HG03060 (cell line): ENCODE measurements around the gene NCOA5.
"Not testable (repeated sequence)": the region's sequence is repeated elsewhere in the genome, so short reads cannot be mapped to it uniquely, and the experiment has no call there.

Source experiments
- ATAC-seq: cut with Tn5 transposase; IDR thresholded peaks from one replicate; pipeline ENCODE4 v1.9.1; 2021; ENCODE audit warnings: low read depth, moderate number of reproducible peaks; ENCODE audit not compliant: unreplicated experiment

Gene NCOA5

GRCh38 chr20:46121184-46121930, 31.6 kb upstream of the NCOA5 start:
- no peak for ATAC-seq

- no peak for ATAC-seq
Measured at GRCh38 chr20:46120136-46120535, 30.4 kb upstream of the NCOA5 start.

- ATAC-seq, result no peak
Measured at GRCh38 chr20:46119547-46119946, 29.8 kb upstream of the NCOA5 start.

- ATAC-seq, result no peak
Measured at GRCh38 chr20:46119028-46119546, 29.3 kb upstream of the NCOA5 start.

GRCh38 chr20:46118481-46119020, 28.8 kb upstream of the NCOA5 start:
- no peak for ATAC-seq

GRCh38 chr20:46117704-46118467, 28.1 kb upstream of the NCOA5 start, which contains the start of gene CD40:
Gene CD40, plus strand, starts transcription at chr20:46118314. Its CDS starts 30 bp downstream, at chr20:46118344.
- no peak for ATAC-seq

- ATAC-seq, result no peak
Measured at GRCh38 chr20:46114449-46114848, 24.7 kb upstream of the NCOA5 start.

GRCh38 chr20:46113113-46113470, 23.3 kb upstream of the NCOA5 start:
- ATAC-seq, result no peak

- no peak for ATAC-seq
Measured at GRCh38 chr20:46112430-46113112, 22.8 kb upstream of the NCOA5 start.

- ATAC-seq, result no peak
Measured at GRCh38 chr20:46111836-46112212, 22.1 kb upstream of the NCOA5 start.

GRCh38 chr20:46111028-46111835, 21.5 kb upstream of the NCOA5 start:
- ATAC-seq, result no peak

- no peak for ATAC-seq
Measured at GRCh38 chr20:46108976-46109375, 19.2 kb upstream of the NCOA5 start.

GRCh38 chr20:46108435-46108841, 18.7 kb upstream of the NCOA5 start:
- peak; percentile 72 for ATAC-seq

- ATAC-seq, result no peak
Measured at GRCh38 chr20:46107061-46107460, 17.3 kb upstream of the NCOA5 start.

GRCh38 chr20:46104262-46104661, 14.5 kb upstream of the NCOA5 start:
- no peak for ATAC-seq

- no peak for ATAC-seq
Measured at GRCh38 chr20:46102940-46103339, 13.2 kb upstream of the NCOA5 start.

GRCh38 chr20:46101957-46102356, 12.2 kb upstream of the NCOA5 start:
- no peak for ATAC-seq

- no peak for ATAC-seq
Measured at GRCh38 chr20:46100988-46101387, 11.2 kb upstream of the NCOA5 start.

- not testable (repeated sequence) for ATAC-seq
Measured at GRCh38 chr20:46100444-46100843, 10.7 kb upstream of the NCOA5 start.
